GM21526 (cell line): Measurements from ENCODE around the gene PGA4.
"Not testable (repeated sequence)": the region's sequence is repeated elsewhere in the genome, so short reads cannot be mapped to it uniquely, and the experiment has no call there.

Source experiments
- ATAC-seq: cut with Tn5 transposase; IDR thresholded peaks from one replicate; pipeline ENCODE4 v1.9.1; 2021; ENCODE audit warnings: moderate library complexity; ENCODE audit not compliant: unreplicated experiment, low FRiP score

Gene PGA4

GRCh38 chr11:61248071-61248470 lies 25.9 kb downstream of the PGA4 start:
- not testable (repeated sequence) for ATAC-seq

GRCh38 chr11:61249201-61249600 lies 27.1 kb downstream of the PGA4 start:
- not testable (repeated sequence) for ATAC-seq

- not testable (repeated sequence) for ATAC-seq
Measured at GRCh38 chr11:61250796-61251765, 28.9 kb downstream of the PGA4 start.

- not testable (repeated sequence) for ATAC-seq
Measured at GRCh38 chr11:61252332-61252731, 30.2 kb downstream of the PGA4 start.

GRCh38 chr11:61254403-61255025 lies 32.4 kb downstream of the PGA4 start:
- ATAC-seq, result peak; percentile 59

GRCh38 chr11:61256710-61257482 lies 34.7 kb downstream of the PGA4 start:
- no peak for ATAC-seq

- ATAC-seq, result no peak
Measured at GRCh38 chr11:61258546-61258945, 36.4 kb downstream of the PGA4 start.

- ATAC-seq, result no peak
Measured at GRCh38 chr11:61259363-61259762, 37.2 kb downstream of the PGA4 start.

GRCh38 chr11:61264371-61264770 lies 42.2 kb downstream of the PGA4 start:
- no peak for ATAC-seq

GRCh38 chr11:61264795-61265194 lies 42.6 kb downstream of the PGA4 start:
- no peak for ATAC-seq

GRCh38 chr11:61265357-61265756 lies 43.2 kb downstream of the PGA4 start:
- no peak for ATAC-seq

- ATAC-seq, result no peak
Measured at GRCh38 chr11:61266602-61267001, 44.5 kb downstream of the PGA4 start.

- no peak for ATAC-seq
Measured at GRCh38 chr11:61267437-61267841, 45.3 kb downstream of the PGA4 start.

- ATAC-seq, result no peak
Measured at GRCh38 chr11:61268588-61269250, 46.6 kb downstream of the PGA4 start.

GRCh38 chr11:61270354-61271076 lies 48.4 kb downstream of the PGA4 start:
- no peak for ATAC-seq

GRCh38 chr11:61272731-61273130 lies 50.6 kb downstream of the PGA4 start:
- ATAC-seq, result no peak

- no peak for ATAC-seq
Measured at GRCh38 chr11:61273178-61274078, 51.3 kb downstream of the PGA4 start.

- no peak for ATAC-seq
Measured at GRCh38 chr11:61274084-61274483, 51.9 kb downstream of the PGA4 start.

GRCh38 chr11:61275191-61275590 lies 53.0 kb downstream of the PGA4 start:
- ATAC-seq, result no peak
